ENCODE data around the gene PIP4P1. TPM values are rescaled to one million over a fixed set of nuclear protein-coding genes. Genes with fewer than 3 reads are reported as not detected.

The PIP4P1 gene
- total and polyA plus RNA-seq, 2 of the 8 experiments (the other 6 are each of a cell fraction or from before 2014, with no cell fraction given): 29.5 to 60.0 TPM

- Histone ChIP-seq H3K9me3 (ENCODE audit: insufficient read depth in 2 of 2, low read depth in 1 of 2, low read length in 1 of 2) (no peaks in the 10 kb centered on the region), H4K5ac (ENCODE audit: insufficient read length, low read depth, low read length) (no peak overlapping the region), H2AK5ac (ENCODE audit: low read depth, low read length) (0 out of 2 replicates have a peak overlapping the region, but pooled peaks have one; percentile 24), H3K79me2 (ENCODE audit: control insufficient read depth in 1 of 2, insufficient read depth in 2 of 2, low read length in 2 of 2) (no peaks in the 10 kb centered on the region), H2BK120ac (replicated peaks; ENCODE audit: low read depth, low read length) (no peak overlapping the region), H3K23me2 (ENCODE audit: low read depth, low read length) (peaks cover 4% of the 10 kb centered on the region), H3K14ac (ENCODE audit: insufficient read length) (no peak overlapping the region), H4K20me1 (replicated peaks in 1 of 2; ENCODE audit: control insufficient read depth in 1 of 2, insufficient read depth in 2 of 2, low read length in 2 of 2) (no peaks in the 10 kb centered on the region), H2BK5ac (ENCODE audit: low read depth, low read length) (no peak overlapping the region), H3K4me1 (replicated peaks in 1 of 4; ENCODE audit: control insufficient read depth in 3 of 4, insufficient read depth in 4 of 4, low read length in 3 of 4) (peaks cover 0 to 10% (median 4%) of the 10 kb centered on the region in 4 experiments; a peak in 4 of 7 replicates), H2AFZ (ENCODE audit: low read length) (no peak overlapping the region), H3K4me3 (ENCODE audit: extremely low read depth in 1 of 4, insufficient read depth in 2 of 4, low read depth in 3 of 4, low read length in 4 of 4) (no peak overlapping the region), H3K9ac (replicated peaks in 1 of 4; ENCODE audit: extremely low read depth in 1 of 4, low read depth in 3 of 4, low read length in 3 of 4) (no peak overlapping the region), H2BK20ac (ENCODE audit: low read length) (no peak overlapping the region), H4K91ac (replicated peaks; ENCODE audit: insufficient read length, low read length) (no peak overlapping the region), H3K56ac (replicated peaks; ENCODE audit: insufficient read length, low read depth, low read length) (no peak overlapping the region), H4K8ac (ENCODE audit: extremely low read depth, insufficient read depth, low read length) (no peak overlapping the region; the same call in 1 of the 2 replicates), H3K4ac (replicated peaks; ENCODE audit: insufficient read length, low read depth, low read length) (no peak overlapping the region), H3K27me3 (replicated peaks in 1 of 4; ENCODE audit: control insufficient read depth in 3 of 4, extremely low read depth in 1 of 4, insufficient read depth in 3 of 4, low read length in 3 of 4) (no peaks in the 10 kb centered on the region), H2BK12ac (ENCODE audit: low read depth, low read length) (no peak overlapping the region), H3K4me2 (ENCODE audit: insufficient read depth in 1 of 2, low read depth in 2 of 2, low read length in 2 of 2) (no peak overlapping the region), H3K27ac (ENCODE audit: low read depth, low read length) (no peak overlapping the region), H2BK15ac (ENCODE audit: low read length) (no peak overlapping the region), H3K36me3 (ENCODE audit: control insufficient read depth in 2 of 4, insufficient read depth in 4 of 4, low read length in 3 of 4) (no peaks in the 10 kb centered on the region), H3K23ac (ENCODE audit: insufficient read length) (no peak overlapping the region), H3K18ac (ENCODE audit: extremely low read depth, low read length) (no peak overlapping the region), H3K79me1 (ENCODE audit: low read depth, low read length) (no peaks in the 10 kb centered on the region)
- no peak for DNase-seq (ENCODE audit: low read depth in 1 of 2, low spot score in 2 of 2)
- CTCF ChIA-PET (ENCODE audit: partially characterized antibody): interaction anchor here (0.6 to 1.3 kb wide), 9 partner anchors 10 to 273 kb away, joined by 3 to 5 read pairs (median 3); partner anchors contain the start of genes KLHL33, OSGEP and PARP2
- WGBS, 2 experiments (ENCODE audit: extremely low coverage in 1 of 2, insufficient coverage in 1 of 2, insufficient read length in 1 of 2, insufficient replicate concordance in 2 of 2, low coverage in 1 of 2, low lambda C conversion rate in 2 of 2, missing lambda C conversion rate in 1 of 2): 95% methylated on average over 7 of the region's 7 CpGs; no CpG with 5 or more reads in 1 of the 2 experiments
- POLR2A ChIA-PET (ENCODE audit: partially characterized antibody): interaction anchor here (1.0 to 2.6 kb wide), 3 partner anchors 27 to 52 kb away, joined by 3 to 12 read pairs (median 6); partner anchors contain the start of genes APEX1, OSGEP and PNP
- no peak for FAIRE-seq
- no peak for TF ChIP-seq ZNF274 (IDR thresholded peaks at IDR 0.05; ENCODE audit: borderline replicate concordance, extremely low read depth, low read length)
- TF ChIP-seq EGR1 (IDR thresholded peaks at IDR 0.05; ENCODE audit: borderline replicate concordance, low read depth, low read length): no peak
- TF ChIP-seq, protein P1, sequence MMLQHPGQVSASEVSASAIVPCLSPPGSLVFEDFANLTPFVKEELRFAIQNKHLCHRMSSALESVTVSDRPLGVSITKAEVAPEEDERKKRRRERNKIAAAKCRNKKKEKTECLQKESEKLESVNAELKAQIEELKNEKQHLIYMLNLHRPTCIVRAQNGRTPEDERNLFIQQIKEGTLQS (IDR thresholded peaks at IDR 0.05; ENCODE audit: insufficient read depth, low read depth, low read length): no peak
- no peak for TF ChIP-seq KDM4A (IDR thresholded peaks at IDR 0.05; ENCODE audit: low read depth, low read length, severe bottlenecking)
- no peak for TF ChIP-seq USF2 (IDR thresholded peaks at IDR 0.05; ENCODE audit: low read length)
- no peak for TF ChIP-seq TAF7 (optimal IDR thresholded peaks at IDR 0.05; ENCODE audit: borderline replicate concordance, low read depth, low read length)
- no peak for TF ChIP-seq RAD21 (IDR thresholded peaks at IDR 0.05 in 1 of 2, conservative IDR thresholded peaks at IDR 0.05 in 1 of 2; ENCODE audit: low read depth in 2 of 2, low read length in 2 of 2)
- no peak for TF ChIP-seq SP4 (IDR thresholded peaks at IDR 0.05; ENCODE audit: low read length)
- no peak for TF ChIP-seq SIX5 (IDR thresholded peaks at IDR 0.05; ENCODE audit: low read depth, low read length)
Measured at GRCh38 chr14:20417250-20418186, 43.7 kb downstream of the PIP4P1 start.
